ENCODE measurements around the gene PPP1R9A. TPM values are rescaled to one million over a fixed set of nuclear protein-coding genes. Genes with fewer than 3 reads are reported as not detected.
A peak's percentile ranks its signal among the peaks of the same experiment; 100 is the strongest.

Gene PPP1R9A
- total RNA-seq, 1 experiment from 2014 or later, result 13.5 TPM

GRCh38 chr7:95342642-95343307, 435.4 kb downstream of the PPP1R9A start:
- H4K20me1 ChIP-seq (ENCODE audit: insufficient read depth), result no peaks in the 10 kb centered on the region
- H3K27ac ChIP-seq (ENCODE audit: low read depth, low read length), result no peak overlapping the region
- H3K4me3 ChIP-seq (replicated peaks in 1 of 2; ENCODE audit: low read depth in 1 of 2, low read length in 2 of 2), result no peak overlapping the region
- ChIA-PET CTCF (no interaction called here), RAD21 (ENCODE audit: low non-redundant PET in 1 of 2, low total read pairs in 2 of 2, uncharacterized antibody in 2 of 2, unreplicated experiment in 2 of 2) (no interaction called here), POLR2A (no interaction called here)
- H3K9me3 ChIP-seq (ENCODE audit: control insufficient read depth in 1 of 2, insufficient read depth in 1 of 2, low read depth in 1 of 2, low read length in 2 of 2), result no peaks in the 10 kb centered on the region
- ATAC-seq, result no peak
- H3K79me2 ChIP-seq (ENCODE audit: insufficient read depth, low read length), result no peaks in the 10 kb centered on the region
- no peaks in the 10 kb centered on the region for H3K9me2 ChIP-seq (ENCODE audit: insufficient read depth)
- H3K4me2 ChIP-seq (ENCODE audit: low read length), result no peak overlapping the region
- TF ChIP-seq RAD21 (IDR thresholded peaks at IDR 0.05; ENCODE audit: low read depth), result no peak
- TF ChIP-seq POLR2AphosphoS5 (IDR thresholded peaks at IDR 0.05; ENCODE audit: low read depth, low read length), result no peak
- no peak for TF ChIP-seq JUND (IDR thresholded peaks at IDR 0.05)
- TF ChIP-seq CTCF (IDR thresholded peaks at IDR 0.05 in 2 of 3, conservative IDR thresholded peaks at IDR 0.05 in 1 of 3; ENCODE audit: borderline replicate concordance in 1 of 3, insufficient read depth in 1 of 3, low read depth in 2 of 3, low read length in 2 of 3), result 0 out of 6 replicates have a peak, but pooled peaks of 1 of the 3 experiments have one; percentile 11
- no peak for TF ChIP-seq ZNF274 (IDR thresholded peaks at IDR 0.05; ENCODE audit: low read depth, low read length)
- no peak for TF ChIP-seq EZH2 (IDR thresholded peaks at IDR 0.05)
- TF ChIP-seq ZBTB33 (IDR thresholded peaks at IDR 0.05; ENCODE audit: extremely low read depth, insufficient replicate concordance, low read length), result no peak
- no peak for TF ChIP-seq MAX (IDR thresholded peaks at IDR 0.05)
- no peak for TF ChIP-seq CEBPB (IDR thresholded peaks at IDR 0.05; ENCODE audit: low read depth)
- BruUV-seq (replicated peaks), result no TSS peak
- H3K9ac ChIP-seq (ENCODE audit: low read length), result no peak overlapping the region
- no peaks in the 10 kb centered on the region for H3K4me1 ChIP-seq (ENCODE audit: control insufficient read depth in 1 of 2, insufficient read depth in 2 of 2, low read length in 2 of 2)
- no peaks in the 10 kb centered on the region for H3K27me3 ChIP-seq (ENCODE audit: insufficient read depth, low read length)
- intact Hi-C loops (cut with micrococcal nuclease), result no loop called here
- DNase-seq (ENCODE audit: low read depth, low spot score), result no peak
- no peaks in the 10 kb centered on the region for H3K36me3 ChIP-seq (ENCODE audit: control insufficient read depth in 1 of 2, insufficient read depth in 2 of 2, low read length in 2 of 2)
- H2AFZ ChIP-seq (ENCODE audit: low read depth, low read length, poor library complexity, severe bottlenecking), result no peak overlapping the region
